Natural killer cell (primary cell): ENCODE data around the gene ABCD1. TPM values are rescaled to one million over a fixed set of nuclear protein-coding genes. Genes with fewer than 3 reads are reported as not detected.
"Not testable (repeated sequence)": the region's sequence is repeated elsewhere in the genome, so short reads cannot be mapped to it uniquely, and the experiment has no call there.

ENCODE experiments used
- ATAC-seq, 3 donors: fragments of 150-1000 bp in 2 of 3; fragments of 200-7000 bp in 1 of 3; cut with Tn5 transposase; 1 replicate in 1 of 3; 2 replicates in 2 of 3; pipeline ENCODE4 v1.10.0; 2021; ENCODE audit warnings: mild to moderate bottlenecking in 2 of 3, moderate library complexity in 2 of 3
- DNase-seq, 2 donors: peaks; one replicate each; pipeline versions ENCODE4 v3.0.0 to v3.0.0-alpha.2; 2013 to 2021; ENCODE audit warnings: mixed read lengths in 1 of 2
- H3K27ac ChIP-seq: one replicate; pipeline ENCODE4 v1.5.1; 2013; ENCODE audit warnings: mild to moderate bottlenecking, low read length
- H3K27me3 ChIP-seq: one replicate; pipeline ENCODE4 v1.6.1; 2013; ENCODE audit warnings: low read length; ENCODE audit not compliant: control insufficient read depth, insufficient read depth
- H3K36me3 ChIP-seq: one replicate; pipeline ENCODE4 v1.6.1; 2013; ENCODE audit warnings: low read length; ENCODE audit not compliant: control insufficient read depth, insufficient read depth
- H3K4me1 ChIP-seq: one replicate; pipeline ENCODE4 v1.6.1; 2013; ENCODE audit warnings: low read length; ENCODE audit not compliant: control insufficient read depth, insufficient read depth
- H3K4me3 ChIP-seq: one replicate; pipeline ENCODE4 v1.5.1; 2013; ENCODE audit warnings: low read length
- H3K9me3 ChIP-seq: one replicate; pipeline ENCODE4 v1.6.1; 2013; ENCODE audit warnings: low read length; ENCODE audit not compliant: control insufficient read depth, insufficient read depth
- H3K27ac Mint-ChIP-seq, 2 donors: one replicate each; pipeline ENCODE4 v1.8.0; 2022; ENCODE audit warnings: mild to moderate bottlenecking in 2 of 2, mixed read lengths in 2 of 2, moderate library complexity in 1 of 2
- H3K27me3 Mint-ChIP-seq, 2 donors: one replicate each; pipeline ENCODE4 v1.8.0; 2022; ENCODE audit warnings: low read depth in 2 of 2, mixed read lengths in 2 of 2
- H3K36me3 Mint-ChIP-seq: one replicate; pipeline ENCODE4 v1.8.0; 2022; ENCODE audit warnings: mixed read lengths
- H3K4me1 Mint-ChIP-seq, 2 donors: one replicate each; pipeline ENCODE4 v1.8.0; 2022; ENCODE audit warnings: mixed read lengths in 2 of 2
- H3K4me3 Mint-ChIP-seq: one replicate; pipeline ENCODE4 v1.8.0; 2022; ENCODE audit warnings: mild to moderate bottlenecking, moderate library complexity, mixed read lengths
- H3K9me3 Mint-ChIP-seq, 2 donors: one replicate each; pipeline ENCODE4 v1.8.0; 2022; ENCODE audit warnings: mixed read lengths in 2 of 2
- CTCF ChIP-seq: fragments of 200-600 bp; IDR thresholded peaks from one replicate; pipeline ENCODE4 v1.8.0; 2022; ENCODE audit warnings: antibody characterized with exemption
- WGBS: methylation state at CpG from one replicate; pipeline ENCODE4 v1.1.7; 2013; ENCODE audit warnings: missing lambda C conversion rate; ENCODE audit not compliant: insufficient coverage; 5-methylcytosine and 5-hydroxymethylcytosine counted together
- intact Hi-C: fragments of 100-400 bp; cut with micrococcal nuclease; formaldehyde crosslinking; loops from one replicate; pipeline ENCODE4 v1.14.2; 2022
- total RNA-seq, 4 donors: library from RNA; stranded (reverse); fragments of 120-200 nt in 1 of 4; gene quantifications; one replicate each; pipeline versions ENCODE4 v1.2.3 to v1.2.4, GENCODE V29; 2013 to 2022

Gene ABCD1
- total RNA-seq, 3 donors from 2014 or later (not counting 1 experiment from before 2014, with no cell fraction given), result 12.2 to 13.9 (median 13.8) TPM

GRCh38 chrX:153692003-153692402 lies 32.7 kb upstream of the ABCD1 start:
- Histone ChIP-seq H3K9me3 (no peaks in the 10 kb centered on the region), H3K27me3 (no peaks in the 10 kb centered on the region), H3K4me3 (no peak overlapping the region), H3K36me3 (no peaks in the 10 kb centered on the region), H3K27ac (no peak overlapping the region), H3K4me1 (peaks cover 7% of the 10 kb centered on the region)
- no peak for TF ChIP-seq CTCF
- Mint-ChIP-seq H3K4me1 (no peaks in the 10 kb centered on the region), H3K36me3 (no peaks in the 10 kb centered on the region), H3K9me3 (no peaks in the 10 kb centered on the region), H3K27ac (no peak overlapping the region), H3K27me3 (peaks cover 0 to 2% of the 10 kb centered on the region in 2 donors), H3K4me3 (no peak overlapping the region)
- WGBS, result 72% methylated on average over 4 of the region's 4 CpGs
- intact Hi-C loops, result no loop called here
- DNase-seq (no peak), ATAC-seq (no peak)

GRCh38 chrX:153692611-153693156 lies 32.0 kb upstream of the ABCD1 start:
- Histone ChIP-seq H3K4me1 (peaks cover 2% of the 10 kb centered on the region), H3K36me3 (no peaks in the 10 kb centered on the region), H3K27me3 (no peaks in the 10 kb centered on the region), H3K9me3 (no peaks in the 10 kb centered on the region), H3K4me3 (no peak overlapping the region), H3K27ac (no peak overlapping the region)
- H3K36me3 Mint-ChIP-seq, result no peaks in the 10 kb centered on the region
- DNase-seq, result no peak
- H3K4me3 Mint-ChIP-seq, result no peak overlapping the region
- TF ChIP-seq CTCF, result no peak
- whole genome bisulfite sequencing, result 76% methylated on average over 21 of the region's 24 CpGs
- ATAC-seq, result no peak
- peaks cover 0 to 2% of the 10 kb centered on the region in 2 donors for H3K27me3 Mint-ChIP-seq
- H3K27ac Mint-ChIP-seq, result no peak overlapping the region
- no peaks in the 10 kb centered on the region for H3K9me3 Mint-ChIP-seq
- intact Hi-C loops, result no loop called here
- no peaks in the 10 kb centered on the region for H3K4me1 Mint-ChIP-seq

DNA sequence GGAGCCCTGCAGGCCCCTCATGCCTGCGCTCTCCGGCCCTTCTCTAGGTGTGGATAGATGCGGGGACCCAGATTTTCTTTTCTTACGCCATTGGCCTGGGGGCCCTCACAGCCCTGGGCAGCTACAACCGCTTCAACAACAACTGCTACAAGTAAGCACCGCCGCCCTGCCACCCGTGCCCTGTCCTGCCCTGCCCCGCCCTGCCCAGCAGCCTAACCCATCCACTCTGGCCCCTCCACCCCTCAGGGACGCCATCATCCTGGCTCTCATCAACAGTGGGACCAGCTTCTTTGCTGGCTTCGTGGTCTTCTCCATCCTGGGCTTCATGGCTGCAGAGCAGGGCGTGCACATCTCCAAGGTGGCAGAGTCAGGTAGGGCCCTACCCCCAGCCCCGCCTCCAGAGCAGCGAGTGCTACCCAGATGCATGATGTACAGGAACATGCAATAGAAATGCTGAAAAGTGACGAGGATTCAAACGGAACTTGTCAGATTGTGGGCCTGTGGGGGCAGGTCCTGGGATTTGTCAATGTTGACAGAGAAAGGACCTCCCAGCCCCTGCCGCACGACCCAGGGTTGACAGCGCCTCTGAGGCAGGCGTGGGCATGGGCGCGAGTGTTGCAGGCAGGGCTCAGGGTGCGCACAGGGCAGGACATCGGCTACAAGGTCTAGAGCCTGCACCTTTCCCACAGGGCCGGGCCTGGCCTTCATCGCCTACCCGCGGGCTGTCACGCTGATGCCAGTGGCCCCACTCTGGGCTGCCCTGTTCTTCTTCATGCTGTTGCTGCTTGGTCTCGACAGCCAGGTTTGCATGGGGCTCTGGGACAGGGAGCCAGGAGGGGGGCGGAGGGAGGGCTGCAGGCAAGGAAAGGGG lies 31.2 kb upstream of the ABCD1 start:
- no peaks in the 10 kb centered on the region for H3K36me3 ChIP-seq
- DNase-seq (no peak), ATAC-seq (no peak)
- intact Hi-C loops, result no loop called here
- no peak for TF ChIP-seq CTCF
- no peak overlapping the region for H3K27ac Mint-ChIP-seq
- no peaks in the 10 kb centered on the region for H3K27me3 ChIP-seq
- H3K36me3 Mint-ChIP-seq, result no peaks in the 10 kb centered on the region
- H3K4me1 Mint-ChIP-seq, result no peaks in the 10 kb centered on the region
- 83% methylated on average over 30 of the region's 31 CpGs for WGBS
- no peak overlapping the region for H3K4me3 ChIP-seq
- H3K4me1 ChIP-seq, result peaks cover 2% of the 10 kb centered on the region
- H3K9me3 ChIP-seq, result no peaks in the 10 kb centered on the region
- H3K9me3 Mint-ChIP-seq, result no peaks in the 10 kb centered on the region
- H3K27ac ChIP-seq, result no peak overlapping the region
- H3K27me3 Mint-ChIP-seq, result peaks cover 0 to 2% of the 10 kb centered on the region in 2 donors
- no peak overlapping the region for H3K4me3 Mint-ChIP-seq

DNA sequence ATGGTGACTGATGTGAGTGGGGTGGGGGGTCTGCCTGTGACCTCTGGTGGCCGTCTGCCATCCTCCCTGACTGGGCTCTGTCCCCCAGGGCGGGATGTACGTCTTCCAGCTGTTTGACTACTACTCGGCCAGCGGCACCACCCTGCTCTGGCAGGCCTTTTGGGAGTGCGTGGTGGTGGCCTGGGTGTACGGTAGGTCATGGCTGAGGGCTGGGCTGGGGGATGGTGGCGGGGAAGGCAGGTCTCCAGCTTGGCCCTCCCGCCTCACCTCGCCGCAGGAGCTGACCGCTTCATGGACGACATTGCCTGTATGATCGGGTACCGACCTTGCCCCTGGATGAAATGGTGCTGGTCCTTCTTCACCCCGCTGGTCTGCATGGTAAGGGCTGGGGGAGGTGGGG lies 30.4 kb upstream of the ABCD1 start:
- H3K27ac Mint-ChIP-seq, H3K36me3 ChIP-seq, H3K9me3 Mint-ChIP-seq, H3K4me1 Mint-ChIP-seq, H3K4me1 ChIP-seq, DNase-seq, H3K36me3 Mint-ChIP-seq, H3K27me3 Mint-ChIP-seq, H3K4me3 ChIP-seq, H3K9me3 ChIP-seq, intact Hi-C loops, ATAC-seq, H3K27ac ChIP-seq, H3K4me3 Mint-ChIP-seq, H3K27me3 ChIP-seq: not testable (repeated sequence)
- WGBS, result 95% methylated on average over 13 of the region's 16 CpGs
